ENCODE measurements around the gene TBK1. TPM values are rescaled to one million over a fixed set of nuclear protein-coding genes. Genes with fewer than 3 reads are reported as not detected.

TBK1 gene
- total and polyA plus RNA-seq, 12 donors = 16.0 to 48.3 (median 25.5) TPM

- intact Hi-C loops (cut with DNase I) = no loop called here
- no peaks in the 10 kb centered on the region for H3K9me3 ChIP-seq (replicated peaks in 1 of 3)
- 97 to 100% (median 99%) methylated on average over 1 of the region's 1 CpG for WGBS, 4 donors
- H3K27ac ChIP-seq = no peak overlapping the region
- H3K36me3 ChIP-seq (replicated peaks in 1 of 2) = peaks cover 0 to 67% of the 10 kb centered on the region in 2 donors
- no peaks in the 10 kb centered on the region for H3K4me1 ChIP-seq (replicated peaks in 1 of 2)
- no peaks in the 10 kb centered on the region for H3K27me3 ChIP-seq
- H3K4me3 ChIP-seq = no peak overlapping the region
- TF ChIP-seq POLR2A (IDR thresholded peaks at IDR 0.05) (no peak), CTCF (IDR thresholded peaks at IDR 0.05) (no peak)
- DNase-seq = no peak
These were observed 11.8 kb upstream of the TBK1 start for GRCh38 chr12:64440100-64440499.

DNA sequence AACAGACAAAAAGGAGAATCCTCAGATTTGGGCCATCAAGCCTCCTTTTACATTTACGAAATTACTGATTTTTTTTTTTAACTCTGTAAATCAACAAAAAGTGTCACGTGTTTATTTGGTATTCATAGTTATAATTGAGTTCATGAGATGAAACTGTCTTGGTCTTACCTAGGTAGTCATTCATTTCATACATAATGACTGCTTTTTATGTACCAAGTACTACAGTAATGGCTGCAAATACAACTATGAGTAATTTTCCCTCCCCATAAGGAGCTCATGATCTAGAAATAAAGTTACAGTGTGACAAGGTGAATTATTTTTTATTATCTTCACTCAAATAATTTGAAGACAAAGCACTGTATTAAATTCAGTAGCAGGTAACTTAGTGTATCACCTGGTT lies 6.4 kb upstream of the TBK1 start:
- Histone ChIP-seq H3K9me3 (replicated peaks in 1 of 3) (no peaks in the 10 kb centered on the region), H3K27ac (no peak overlapping the region), H3K36me3 (replicated peaks in 1 of 2) (peaks cover 0 to 52% of the 10 kb centered on the region in 2 donors), H3K4me1 (replicated peaks in 1 of 2) (peaks cover 0 to under 1% of the 10 kb centered on the region in 2 donors), H3K27me3 (no peaks in the 10 kb centered on the region), H3K4me3 (no peak overlapping the region)
- WGBS, 4 donors = 89 to 98% (median 95%) methylated on average over 2 of the region's 2 CpGs
- no peak for DNase-seq
- TF ChIP-seq CTCF (IDR thresholded peaks at IDR 0.05) = no peak
- TF ChIP-seq POLR2A (IDR thresholded peaks at IDR 0.05) = no peak
- intact Hi-C loops (cut with DNase I) = no loop called here

DNA sequence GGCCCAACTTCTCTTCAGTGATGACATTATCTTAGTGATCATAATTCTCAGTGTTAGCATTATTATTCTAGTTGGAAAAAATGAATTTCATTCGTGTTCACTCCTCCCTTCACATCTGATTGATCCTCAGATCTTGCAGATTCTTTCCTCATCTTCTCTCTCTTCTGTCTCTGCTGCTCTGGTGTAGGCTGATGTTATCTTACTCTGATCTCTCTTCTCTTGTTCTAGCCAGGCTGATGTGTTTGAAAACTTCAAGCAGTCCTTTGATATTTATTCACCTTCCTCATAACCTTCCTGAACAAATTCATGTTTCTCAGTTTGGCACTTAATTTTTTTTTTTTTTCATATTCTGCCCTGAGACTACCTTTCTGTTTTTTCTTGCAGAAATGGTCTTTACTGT lies 5.6 kb upstream of the TBK1 start:
- Histone ChIP-seq H3K4me1 (replicated peaks in 1 of 2) (peaks cover 3 to 9% of the 10 kb centered on the region in 2 donors), H3K9me3 (replicated peaks in 1 of 3) (no peaks in the 10 kb centered on the region), H3K27ac (no peak overlapping the region), H3K4me3 (no peak overlapping the region), H3K36me3 (replicated peaks in 1 of 2) (peaks cover 0 to 52% of the 10 kb centered on the region in 2 donors), H3K27me3 (no peaks in the 10 kb centered on the region)
- DNase-seq = no peak
- WGBS, 4 donors = 67 to 82% (median 74%) methylated on average over 1 of the region's 1 CpG
- intact Hi-C loops (cut with DNase I) = no loop called here
- TF ChIP-seq CTCF (IDR thresholded peaks at IDR 0.05) (no peak), POLR2A (IDR thresholded peaks at IDR 0.05) (no peak)

DNA sequence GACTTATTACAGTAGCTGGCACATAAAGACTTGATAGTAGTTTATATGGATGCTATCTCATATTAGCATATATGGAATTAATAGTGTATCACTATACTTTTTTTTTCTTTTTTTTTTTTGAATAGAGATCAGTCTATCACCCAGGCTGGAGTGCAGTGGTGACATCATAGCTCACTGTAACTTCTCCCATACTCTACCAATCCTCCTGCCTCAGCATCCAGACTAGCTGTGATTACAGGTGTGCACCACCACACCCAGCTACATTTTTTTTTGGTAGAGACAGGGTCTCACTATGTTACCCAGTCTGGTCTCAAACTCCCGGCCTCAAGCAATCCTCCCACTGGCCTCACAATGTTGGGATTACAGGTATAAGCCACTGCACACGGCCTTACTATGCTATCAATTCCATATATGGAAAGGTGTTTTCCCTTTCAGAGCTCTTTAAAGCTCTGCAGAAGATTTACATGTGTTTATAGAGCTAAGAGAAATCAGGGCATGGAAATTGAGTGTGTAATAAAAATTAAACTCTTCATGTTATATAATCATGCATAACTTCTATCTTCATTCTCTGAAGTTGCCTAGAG lies 1.8 kb upstream of the TBK1 start:
- no peak for DNase-seq
- Histone ChIP-seq H3K36me3 (replicated peaks in 1 of 2) (peaks cover 0 to 35% of the 10 kb centered on the region in 2 donors), H3K27me3 (no peaks in the 10 kb centered on the region), H3K4me1 (replicated peaks in 1 of 2) (peaks cover 13 to 26% of the 10 kb centered on the region in 2 donors), H3K27ac (peak overlapping the region in 1 of 5 donors; percentile 6), H3K9me3 (replicated peaks in 1 of 3) (no peaks in the 10 kb centered on the region), H3K4me3 (no peak overlapping the region)
- 86 to 97% (median 92%) methylated on average over 2 of the region's 2 CpGs for whole genome bisulfite sequencing, 4 donors
- intact Hi-C loops (cut with DNase I) = no loop called here
- TF ChIP-seq CTCF (IDR thresholded peaks at IDR 0.05) (no peak), POLR2A (IDR thresholded peaks at IDR 0.05) (no peak)
